Measurements from ENCODE around the gene ULBP2.
"Not testable (repeated sequence)": the region's sequence is repeated elsewhere in the genome, so short reads cannot be mapped to it uniquely, and the experiment has no call there.

Gene ULBP2

DNA sequence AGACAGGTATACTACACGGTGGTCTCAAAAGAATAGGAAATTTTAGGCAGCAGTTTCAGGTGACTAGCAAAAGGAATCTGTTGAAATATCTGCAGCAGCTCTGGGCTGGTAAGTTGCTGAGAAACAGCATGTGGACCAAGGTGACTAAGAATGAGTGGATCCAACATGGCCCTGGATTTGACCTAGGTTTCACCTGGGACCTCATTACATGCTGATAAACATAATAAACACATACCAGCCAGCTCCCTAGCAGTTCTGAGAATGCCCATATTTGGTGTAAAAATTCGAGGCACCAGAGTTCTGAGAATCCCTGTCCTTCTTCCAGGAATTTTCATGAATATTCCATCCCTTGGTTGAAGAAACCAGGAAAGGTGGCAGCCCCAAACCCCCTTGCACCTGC, 11.6 kb downstream of the ULBP2 start:
- not testable (repeated sequence) for DNase-seq

DNA sequence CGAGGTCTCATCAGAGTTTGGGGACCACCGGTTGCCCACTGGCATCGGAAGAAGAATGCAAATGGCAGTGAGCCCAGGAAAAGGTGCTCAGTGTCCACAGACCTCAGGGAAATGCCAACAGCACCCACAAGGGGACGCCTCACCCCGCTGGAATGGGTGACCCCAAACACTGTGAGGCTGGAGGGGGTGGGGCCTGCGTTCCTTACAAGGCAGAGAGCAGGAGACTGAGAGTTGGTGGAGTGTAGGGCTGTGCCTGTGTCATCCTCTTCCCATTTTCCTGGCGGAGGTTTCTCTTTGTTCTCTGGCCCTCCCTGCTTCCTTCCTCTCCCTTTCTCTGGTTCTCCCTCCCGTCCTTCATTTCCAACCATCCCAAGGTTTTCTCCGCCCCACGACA, 12.1 kb downstream of the ULBP2 start:
- not testable (repeated sequence) for DNase-seq

DNA sequence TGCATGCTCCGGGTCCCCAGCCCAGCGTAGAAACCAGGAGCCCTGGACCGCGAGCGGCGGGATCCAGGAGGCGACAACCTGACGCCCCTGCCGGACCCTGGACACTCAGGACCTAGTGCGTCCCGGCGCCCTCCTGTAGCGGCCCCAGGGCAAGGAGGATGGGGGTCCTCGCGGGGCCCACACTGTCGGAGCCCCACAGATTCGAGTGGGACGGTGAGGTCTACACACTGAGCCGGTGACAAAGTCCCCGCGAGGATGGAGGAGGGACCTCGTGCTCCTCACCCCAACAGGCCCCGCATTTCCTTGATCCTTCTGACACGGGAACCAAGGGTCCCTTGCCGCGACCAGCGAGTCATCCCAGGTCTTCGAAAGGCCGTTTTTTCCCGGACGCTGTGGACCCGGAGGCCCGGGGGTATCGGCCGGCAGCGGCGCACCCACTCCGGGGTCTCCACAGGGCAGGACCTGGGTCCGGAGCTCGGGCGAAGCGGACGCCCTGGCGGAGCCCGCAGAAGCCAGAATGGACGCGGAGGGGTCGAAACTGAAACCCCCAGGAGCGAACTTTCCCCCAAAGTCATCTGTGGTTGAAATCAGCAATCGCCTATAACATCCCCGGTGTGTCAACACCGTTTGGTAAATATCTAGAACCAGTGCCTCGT, 12.6 kb downstream of the ULBP2 start:
- DNase-seq, result not testable (repeated sequence)

DNA sequence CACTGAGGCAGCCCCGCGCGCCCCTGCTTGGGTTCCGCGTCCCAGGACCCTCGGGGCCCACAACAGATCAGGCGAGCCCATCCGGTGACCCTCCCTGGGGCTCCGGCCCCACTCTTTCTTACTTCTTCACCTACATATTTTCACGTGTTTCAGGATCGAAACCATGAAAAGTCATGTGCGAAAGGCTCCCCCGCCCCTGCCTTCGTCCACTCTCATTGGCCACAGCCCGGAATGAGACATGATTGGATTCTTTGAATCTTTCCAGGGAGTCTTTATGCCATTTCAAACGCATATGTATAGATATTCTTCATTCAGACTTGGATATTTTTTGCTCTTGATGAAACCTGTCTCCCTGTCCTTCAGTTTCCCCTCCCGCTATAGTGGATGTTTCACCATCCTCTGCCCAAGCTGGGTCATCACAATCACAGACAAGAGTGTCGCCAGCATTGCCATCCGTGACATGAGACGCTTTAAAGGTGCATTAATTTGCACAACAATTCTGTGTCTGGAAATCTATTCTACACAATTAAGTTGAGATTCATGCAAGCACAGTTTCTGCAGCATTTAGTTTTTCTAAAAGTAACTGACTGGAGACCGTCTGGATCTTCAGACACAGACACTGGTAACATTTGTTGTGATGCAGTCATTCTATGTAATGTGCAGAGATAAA, 13.3 kb downstream of the ULBP2 start:
- DNase-seq, result not testable (repeated sequence)

DNA sequence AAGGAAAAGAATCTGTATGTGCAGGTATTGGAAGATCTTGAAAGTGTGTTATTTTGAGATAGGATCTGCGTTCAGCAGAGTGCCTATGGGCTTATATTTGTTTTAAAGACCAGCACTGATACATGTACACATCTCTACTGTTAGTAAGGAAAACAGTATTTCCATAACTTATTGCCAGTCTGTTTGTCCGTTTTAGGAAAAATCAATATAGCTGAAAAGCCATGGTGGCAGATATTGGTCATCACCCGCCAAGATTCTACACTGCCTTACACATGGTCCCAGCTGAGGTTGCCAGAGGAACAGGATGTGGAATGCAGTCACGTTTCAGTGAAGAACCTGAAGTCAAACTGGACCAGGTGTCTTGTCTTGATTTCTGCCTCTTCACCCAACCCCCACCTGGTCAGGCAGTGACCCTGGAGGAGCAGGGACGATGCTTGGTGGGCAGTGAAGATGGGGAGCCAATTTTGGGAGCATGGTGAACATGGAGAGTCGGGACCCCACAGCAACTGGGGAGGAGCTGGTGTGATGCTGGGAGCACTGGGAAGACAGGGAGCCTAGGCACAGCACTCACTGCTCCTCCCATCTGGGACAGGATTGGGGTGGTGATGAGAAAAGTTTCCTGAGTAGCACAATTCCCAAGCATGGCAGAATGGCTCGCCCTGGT, 14.0 kb downstream of the ULBP2 start:
- not testable (repeated sequence) for DNase-seq

DNA sequence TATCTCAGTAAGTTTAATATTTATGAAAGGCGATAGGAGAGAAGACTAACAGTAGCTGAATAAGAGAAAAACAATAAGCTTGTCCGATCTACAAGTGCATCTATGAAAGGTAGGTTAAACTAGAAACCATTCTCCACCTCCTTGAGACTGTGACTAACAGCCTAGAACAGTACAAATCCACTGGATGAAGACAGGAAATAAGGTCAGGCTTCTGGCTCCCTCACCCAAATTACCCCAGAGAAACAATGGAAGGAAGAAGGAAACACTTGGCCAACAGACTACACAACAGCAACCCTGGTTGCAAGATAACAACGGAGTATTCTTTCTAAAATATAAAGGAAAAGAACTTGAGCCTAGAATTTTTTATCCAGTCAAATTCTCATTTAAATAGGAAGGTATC, 16.3 kb downstream of the ULBP2 start:
- not testable (repeated sequence) for DNase-seq

DNA sequence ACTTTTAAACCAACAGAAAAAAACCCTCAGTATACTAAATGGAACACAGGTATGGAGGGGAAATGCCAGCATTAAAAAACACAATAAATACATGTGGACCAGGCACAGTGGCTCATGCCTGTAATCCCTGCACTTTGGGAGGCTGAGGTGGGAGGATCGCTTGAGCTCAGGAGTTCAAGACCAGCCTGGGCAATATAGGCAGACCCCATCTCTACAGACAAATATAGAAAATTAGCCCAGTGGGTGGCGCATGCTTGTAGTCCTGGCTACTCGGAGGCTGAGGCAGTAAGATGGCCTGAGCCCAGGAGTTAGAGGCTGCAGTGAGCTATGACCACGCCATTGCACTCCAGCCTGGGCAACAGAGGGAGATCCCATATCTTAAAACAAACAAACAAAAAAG, 18.0 kb downstream of the ULBP2 start:
- DNase-seq, result not testable (repeated sequence)

DNA sequence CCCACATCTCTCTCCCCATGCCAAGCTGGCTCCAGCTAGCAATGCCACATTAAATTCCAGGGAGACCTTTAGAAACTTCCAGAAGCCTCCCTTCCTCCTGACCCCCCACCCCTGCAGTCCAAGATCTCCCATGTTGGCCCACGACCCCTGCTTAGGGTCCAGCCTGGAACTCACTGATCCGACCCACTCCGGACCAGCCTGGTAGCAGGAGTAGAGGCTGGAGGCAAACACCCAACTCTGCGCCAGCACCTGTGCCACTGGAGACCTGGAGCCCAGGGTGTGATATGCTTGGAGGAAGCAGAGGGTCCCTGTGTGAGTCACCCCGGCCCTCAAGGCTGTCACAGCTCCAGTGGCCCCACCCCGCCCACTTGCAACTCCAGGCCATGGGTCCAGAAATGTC, 18.7 kb downstream of the ULBP2 start:
- no peak for DNase-seq

DNA sequence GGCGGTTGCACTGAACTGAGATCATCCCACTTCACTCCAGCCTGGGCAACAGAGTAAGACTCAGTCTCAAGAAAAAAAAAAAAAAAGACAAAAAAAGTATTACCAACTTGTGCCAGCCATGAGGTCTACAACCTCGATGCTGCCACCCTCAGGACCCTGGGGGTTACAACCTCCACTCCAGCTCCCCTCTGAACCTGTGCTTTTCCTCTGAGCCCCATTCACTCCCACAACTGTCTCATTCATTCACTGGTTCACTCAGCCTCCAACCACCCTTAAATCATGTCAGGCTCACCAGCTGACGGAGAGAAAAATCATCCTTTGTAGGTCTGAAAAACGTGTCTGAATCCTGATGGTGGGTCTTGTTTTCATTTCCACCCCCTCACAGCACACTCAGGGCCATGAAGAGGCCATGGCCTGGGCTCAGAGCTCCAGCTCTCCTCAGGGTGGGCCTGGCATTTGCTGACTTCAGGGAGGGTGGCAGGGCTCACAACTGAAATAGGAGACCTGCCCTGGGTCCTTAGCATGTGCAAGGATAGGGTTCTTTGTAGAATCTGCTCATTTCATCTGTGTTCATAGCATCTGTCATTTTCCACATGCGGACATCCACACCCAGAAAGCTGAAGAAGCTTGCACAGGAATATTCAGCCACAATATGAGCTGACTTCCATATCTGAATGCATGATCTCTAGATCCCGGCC, 20.1 kb downstream of the ULBP2 start:
- DNase-seq, result no peak

DNA sequence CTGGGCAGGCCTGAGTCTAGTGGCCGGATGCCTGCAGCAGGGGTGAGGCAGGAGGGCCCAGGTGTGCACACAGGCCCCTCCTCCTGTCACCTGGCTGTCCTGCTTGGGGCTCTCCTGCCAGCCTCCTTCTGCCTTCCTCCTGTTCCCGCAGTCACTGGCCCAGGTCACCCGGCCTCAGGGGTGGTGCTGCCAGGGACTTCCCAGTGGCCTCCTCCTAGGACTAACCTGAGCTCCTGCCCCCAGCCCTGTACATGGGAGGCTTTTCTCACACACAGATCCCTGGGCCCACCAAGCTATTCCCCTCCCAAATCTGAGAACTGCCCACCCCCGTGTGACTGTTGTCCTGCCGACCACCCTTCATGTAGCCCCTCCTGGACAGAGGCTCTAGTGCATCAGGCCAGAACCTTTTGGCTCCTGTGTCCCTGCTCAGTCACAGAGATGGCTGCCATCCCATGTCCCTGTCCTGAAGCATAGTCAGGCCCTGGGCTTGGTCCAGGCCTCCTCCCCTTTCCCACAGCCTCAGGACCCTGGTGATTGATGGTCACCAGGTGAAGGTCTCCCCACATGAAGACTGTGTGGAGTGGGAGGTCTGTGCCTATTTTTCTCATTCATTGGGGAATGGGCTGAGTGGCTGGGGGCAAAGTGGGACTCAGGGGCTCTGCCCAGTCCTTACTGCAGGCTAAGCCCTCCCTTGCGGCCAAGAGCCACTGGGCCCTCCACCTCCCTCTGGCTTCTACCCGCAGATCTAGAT, 20.8 kb downstream of the ULBP2 start:
- DNase-seq, result no peak

DNA sequence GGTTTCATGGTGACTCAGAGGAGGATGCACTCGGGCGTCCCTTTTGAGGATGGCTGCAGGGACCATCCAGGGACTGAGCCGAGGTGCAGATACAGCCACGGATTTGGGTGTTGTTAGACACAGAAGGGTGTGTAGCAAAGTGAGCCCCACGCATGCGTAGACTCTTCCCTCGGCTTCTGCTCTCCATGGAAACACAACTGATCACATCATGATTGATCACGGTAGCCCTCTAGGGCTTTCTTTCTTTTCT, 21.3 kb downstream of the ULBP2 start:
- DNase-seq, result peak; percentile 71

DNA sequence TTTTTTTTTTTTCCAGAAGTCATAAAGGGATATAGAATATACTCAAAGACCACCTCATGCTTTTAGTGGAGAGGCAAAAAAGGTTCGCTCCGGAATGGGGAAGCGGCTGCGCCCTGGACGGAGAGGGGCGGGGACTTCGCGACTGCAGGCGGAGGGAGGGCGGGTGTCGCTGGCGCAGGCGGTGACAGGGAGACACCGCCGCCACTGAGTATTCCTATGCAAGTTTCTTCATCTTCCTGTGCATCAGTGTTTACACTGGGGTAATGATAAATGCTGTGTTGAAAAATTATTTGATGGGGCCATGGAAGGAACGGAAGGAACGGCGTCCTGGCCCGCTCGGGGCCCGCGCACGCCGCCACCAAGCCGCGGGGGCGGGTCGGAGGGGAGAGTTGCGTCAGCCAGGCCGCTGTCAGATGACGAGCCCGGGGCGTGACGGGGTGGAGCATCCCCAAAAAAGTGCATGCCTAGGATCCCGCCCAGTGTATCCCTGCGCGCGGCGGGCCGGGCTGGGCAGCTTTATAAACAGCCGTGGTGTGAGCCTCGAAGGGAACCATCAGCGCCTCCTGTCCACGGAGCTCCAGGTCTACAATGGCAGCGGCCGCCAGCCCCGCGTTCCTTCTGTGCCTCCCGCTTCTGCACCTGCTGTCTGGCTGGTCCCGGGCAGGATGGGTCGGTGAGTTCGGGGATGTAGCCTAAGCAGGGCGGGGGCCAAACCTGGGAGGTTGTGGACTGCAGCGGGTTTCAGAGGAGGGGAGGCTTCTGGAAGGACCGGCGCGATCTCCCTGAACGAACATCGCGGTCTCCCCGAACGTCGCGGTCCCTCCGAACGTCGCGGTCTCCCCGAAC, 21.9 kb downstream of the ULBP2 start, which contains the start of gene ULBP1:
Gene ULBP1 (plus strand): TSS at position 482 of the 846 bp plus-strand sequence. CDS start 107 bp downstream, at position 589.
- peak; percentile 88 for DNase-seq

DNA sequence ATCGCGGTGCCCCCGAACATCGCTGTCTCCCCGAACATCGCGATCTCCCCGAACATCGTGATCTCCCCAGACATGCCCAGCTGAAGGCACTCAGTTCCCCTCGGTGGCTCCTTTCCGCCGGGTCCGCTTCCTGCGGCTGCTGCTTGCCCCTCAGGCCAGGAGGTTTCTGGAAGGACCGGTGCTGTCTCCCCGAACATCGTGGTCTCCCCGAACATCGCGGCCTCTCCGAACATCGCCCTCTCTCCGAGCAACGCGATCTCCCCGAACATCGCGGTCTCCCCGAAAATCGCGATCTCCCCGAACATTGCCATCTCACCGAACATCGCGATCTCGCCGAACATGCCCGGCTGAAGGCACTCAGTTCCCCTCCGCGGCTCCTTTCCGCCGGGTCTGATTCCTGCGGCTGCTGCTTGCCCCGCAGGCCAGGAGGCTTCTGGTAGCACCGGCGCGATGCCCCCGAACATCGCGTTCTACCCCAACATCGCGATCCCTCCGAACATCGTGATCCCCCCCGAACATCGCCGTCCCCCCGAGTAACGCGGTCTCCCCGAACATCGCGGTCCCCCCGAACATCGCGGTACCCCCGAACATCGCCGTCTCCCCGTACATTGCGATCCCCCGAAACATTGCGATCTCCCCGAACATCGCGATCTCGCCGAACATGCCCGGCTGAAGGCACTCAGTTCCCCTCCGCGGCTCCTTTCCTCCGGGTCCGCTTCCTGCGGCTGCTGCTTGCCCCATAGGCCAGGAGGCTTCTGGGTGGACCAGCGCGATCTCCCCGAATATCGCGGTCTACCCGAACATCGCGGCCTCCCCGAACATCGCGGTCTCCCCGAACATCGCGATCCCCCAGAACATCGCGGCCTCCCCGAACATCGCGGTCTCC, 22.7 kb downstream of the ULBP2 start:
- DNase-seq, result no peak

DNA sequence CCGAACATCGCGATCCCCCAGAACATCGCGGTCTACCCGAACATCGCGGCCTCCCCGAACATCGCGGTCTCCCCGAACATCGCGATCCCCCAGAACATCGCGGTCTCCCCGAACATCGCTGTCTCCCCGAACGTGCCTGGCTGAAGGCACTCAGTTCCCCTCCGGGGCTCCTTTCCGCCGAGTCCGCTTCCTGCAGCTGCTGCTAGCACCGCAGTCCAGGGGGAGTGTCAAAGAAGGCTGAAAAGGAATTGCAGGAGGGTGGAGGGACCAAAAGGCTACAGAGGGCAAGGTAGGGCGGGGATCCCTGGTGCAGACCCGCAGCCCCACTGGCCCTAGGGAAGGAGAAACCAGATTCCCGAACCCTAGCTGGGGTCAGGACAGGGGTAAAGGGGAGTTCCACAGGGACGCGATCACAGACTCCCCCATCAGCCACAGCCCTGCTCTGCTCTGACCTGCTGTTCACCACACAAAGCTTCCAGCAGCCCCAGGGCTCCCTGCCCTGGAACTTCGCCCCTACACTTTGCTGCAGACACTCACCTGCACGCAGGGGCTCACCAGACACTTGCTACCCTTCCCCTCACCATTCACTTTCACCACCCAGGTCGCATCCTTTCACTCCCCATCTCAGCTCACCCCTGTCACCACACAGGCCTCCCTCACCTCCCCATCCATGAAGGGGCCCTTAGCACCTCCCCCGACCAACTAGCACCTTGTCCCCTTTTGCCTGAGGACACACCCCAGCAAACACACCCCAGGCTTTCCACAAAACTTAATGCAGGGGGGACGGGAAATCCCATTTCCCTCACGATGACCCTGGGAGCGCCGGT, 23.6 kb downstream of the ULBP2 start:
- DNase-seq, result no peak

DNA sequence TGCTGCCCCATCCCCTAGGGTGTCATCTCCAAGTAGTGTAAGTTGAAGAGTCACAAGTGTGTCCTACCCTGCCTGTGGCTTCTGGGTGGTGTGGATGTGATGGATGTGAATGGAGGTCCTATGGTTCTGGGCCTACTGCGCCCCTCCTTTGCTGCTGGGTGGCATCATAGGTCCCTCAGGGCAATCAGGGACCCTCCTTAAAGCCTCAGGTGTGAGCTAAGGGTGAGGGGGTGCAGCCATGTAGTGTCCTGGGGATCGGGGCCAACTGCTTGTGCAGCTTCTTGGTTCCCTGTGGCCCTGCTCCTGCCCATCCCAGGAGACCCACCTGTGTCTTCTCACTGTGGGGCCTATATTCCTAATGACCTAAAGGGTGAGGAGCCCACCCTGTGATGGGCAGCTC, 24.5 kb downstream of the ULBP2 start:
- not testable (repeated sequence) for DNase-seq

DNA sequence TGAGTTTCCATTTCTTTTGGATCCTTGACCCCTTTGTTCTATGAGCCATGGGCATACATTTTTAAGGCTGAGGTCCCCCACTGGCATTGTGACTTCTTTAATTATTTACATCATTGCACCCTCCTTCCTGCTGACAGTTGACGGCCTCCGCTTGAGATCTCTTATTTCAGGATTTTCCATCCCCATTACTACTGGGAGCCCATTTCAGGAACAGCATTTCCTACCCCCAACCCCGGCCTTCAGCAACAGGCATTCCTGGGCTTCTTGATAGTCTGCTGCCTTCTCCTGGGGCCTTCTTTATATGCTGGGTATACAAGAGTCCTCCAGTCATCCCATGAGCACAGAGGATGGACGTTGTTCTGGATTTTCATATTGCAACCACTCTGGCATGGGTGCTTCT, 25.8 kb downstream of the ULBP2 start:
- no peak for DNase-seq

DNA sequence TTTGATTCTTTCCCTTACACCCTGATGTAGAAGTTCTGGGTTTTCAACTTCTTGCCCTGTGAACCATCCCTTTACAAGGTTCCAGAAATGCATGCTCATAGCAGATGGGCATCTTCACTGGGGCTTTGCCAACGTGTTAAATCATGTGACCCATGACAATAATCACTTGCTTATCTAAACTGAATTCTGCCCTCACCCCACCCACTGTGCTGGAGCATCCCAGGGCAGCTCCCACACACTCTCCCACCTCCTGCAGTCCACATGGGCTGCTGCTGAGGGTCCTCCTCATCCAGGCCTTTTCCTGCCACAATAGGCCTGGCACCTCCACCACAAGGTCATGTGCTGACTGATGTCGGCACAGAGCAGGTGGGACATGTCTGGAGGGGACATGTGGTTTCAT, 26.2 kb downstream of the ULBP2 start:
- DNase-seq, result not testable (repeated sequence)

DNA sequence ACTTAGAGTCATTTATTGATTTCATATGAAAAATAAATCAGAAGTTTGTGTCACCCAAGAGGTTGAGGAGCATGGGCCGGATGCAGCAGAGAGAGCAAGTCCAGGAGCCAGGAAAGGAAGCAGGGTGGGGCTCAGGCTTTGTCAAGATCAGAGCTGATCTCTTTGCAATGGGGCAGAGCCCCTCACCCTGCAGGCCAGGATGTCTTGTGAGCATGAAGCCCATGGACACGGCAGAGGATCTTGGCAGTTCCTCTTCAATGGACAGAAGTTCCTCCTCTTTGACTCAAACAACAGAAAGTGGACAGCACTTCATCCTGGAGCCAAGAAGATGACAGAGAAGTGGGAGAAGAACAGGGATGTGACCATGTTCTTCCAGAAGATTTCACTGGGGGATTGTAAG, 27.1 kb downstream of the ULBP2 start:
- DNase-seq, result not testable (repeated sequence)

DNA sequence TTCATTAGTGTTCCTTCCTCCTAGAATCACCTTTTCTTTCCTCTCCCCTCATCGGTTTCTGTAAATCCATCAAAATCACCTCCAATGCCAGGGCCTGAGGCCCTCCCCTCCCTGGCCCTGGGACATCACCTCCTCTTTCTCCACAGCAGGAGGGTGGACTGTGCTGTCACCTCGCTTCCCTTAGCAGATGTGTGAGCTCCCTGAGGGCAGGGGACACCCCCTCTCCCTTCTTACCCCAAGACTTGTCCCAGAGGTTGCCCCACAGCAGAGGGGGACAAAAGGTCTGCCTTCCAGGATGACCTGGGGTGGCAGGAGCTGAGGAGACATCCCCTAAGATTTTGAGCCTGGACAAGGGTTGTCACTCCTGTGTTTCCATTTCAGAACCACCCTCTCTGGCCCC, 27.8 kb downstream of the ULBP2 start:
- no peak for DNase-seq

DNA sequence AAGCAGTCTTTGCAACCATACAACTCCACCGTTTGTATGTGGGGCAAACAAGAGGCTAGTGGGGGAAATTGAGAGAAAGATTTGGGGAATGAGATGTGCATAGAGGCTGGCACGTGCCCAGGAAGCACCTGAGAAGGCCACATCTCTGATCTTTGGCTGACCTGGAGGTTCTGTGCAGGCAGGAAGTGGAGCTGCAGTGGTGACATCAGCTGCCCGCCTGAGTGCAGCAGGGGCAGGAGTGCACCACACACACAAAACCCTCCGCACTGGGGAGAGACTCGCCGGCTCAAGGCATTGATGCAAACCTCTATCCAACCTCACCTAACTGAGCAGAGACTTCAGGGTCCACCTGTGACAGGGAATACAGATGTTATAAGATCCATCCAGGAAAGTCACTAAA, 32.6 kb downstream of the ULBP2 start:
- DNase-seq, result not testable (repeated sequence)
